Mucosa of stomach (tissue), 1 donor: Measurements from ENCODE around the gene PIGC.
"Not testable (repeated sequence)": the region's sequence is repeated elsewhere in the genome, so short reads cannot be mapped to it uniquely, and the experiment has no call there.

Experiments
- H3K27me3 ChIP-seq: one replicate; pipeline ENCODE4 v1.7.0; 2013; ENCODE audit warnings: mild to moderate bottlenecking, low read length; ENCODE audit not compliant: control insufficient read depth, insufficient read depth
- H3K36me3 ChIP-seq: one replicate; pipeline ENCODE4 v1.7.0; 2013; ENCODE audit warnings: low read length; ENCODE audit not compliant: control insufficient read depth, insufficient read depth
- H3K4me1 ChIP-seq: one replicate; pipeline ENCODE4 v1.7.0; 2013; ENCODE audit warnings: mild to moderate bottlenecking, low read length; ENCODE audit not compliant: control insufficient read depth, insufficient read depth
- H3K4me3 ChIP-seq: one replicate; pipeline ENCODE4 v1.7.0; 2013; ENCODE audit warnings: low read length
- H3K9ac ChIP-seq: one replicate; pipeline ENCODE4 v1.7.0; 2013; ENCODE audit warnings: mild to moderate bottlenecking, low read length, moderate library complexity
- H3K9me3 ChIP-seq: one replicate; pipeline ENCODE4 v1.7.0; 2013; ENCODE audit warnings: mild to moderate bottlenecking, low read length, moderate library complexity; ENCODE audit not compliant: control insufficient read depth
- donor health status: Pancreatic carcinoma.

Gene PIGC

DNA sequence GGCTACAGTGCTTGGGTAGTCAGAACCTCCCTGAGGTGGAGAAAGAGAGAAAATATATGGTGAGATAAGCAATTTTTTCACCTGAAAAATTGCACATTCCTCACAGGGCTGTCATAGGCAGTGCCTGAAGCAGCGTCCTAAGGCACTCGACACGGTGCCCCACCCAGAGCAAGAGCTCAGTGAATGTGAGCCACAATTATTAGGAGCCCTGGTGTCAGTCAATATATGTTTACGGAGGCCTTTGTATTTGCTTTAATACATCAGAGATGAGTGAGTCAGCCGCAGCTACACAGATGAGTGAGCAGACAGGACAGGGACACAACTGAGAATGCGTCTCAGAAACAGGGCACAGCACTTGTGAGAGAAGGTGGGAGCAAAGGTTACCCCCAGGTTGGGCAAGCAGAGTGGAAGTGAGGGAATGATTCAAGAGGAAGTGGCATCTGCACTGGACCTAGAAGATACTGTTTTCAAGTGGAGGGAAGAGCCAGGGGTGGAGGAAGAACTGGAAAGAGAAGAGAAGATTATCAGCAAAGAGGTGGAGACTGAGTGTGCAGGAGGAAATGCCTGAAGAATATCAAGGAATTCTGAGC is 5.2 kb upstream of the PIGC start:
- Histone ChIP-seq H3K27me3 (no peaks in the 10 kb centered on the region), H3K4me3 (no peak overlapping the region), H3K4me1 (peaks cover 48% of the 10 kb centered on the region), H3K36me3 (no peaks in the 10 kb centered on the region), H3K9me3 (no peaks in the 10 kb centered on the region), H3K9ac (no peak overlapping the region)

DNA sequence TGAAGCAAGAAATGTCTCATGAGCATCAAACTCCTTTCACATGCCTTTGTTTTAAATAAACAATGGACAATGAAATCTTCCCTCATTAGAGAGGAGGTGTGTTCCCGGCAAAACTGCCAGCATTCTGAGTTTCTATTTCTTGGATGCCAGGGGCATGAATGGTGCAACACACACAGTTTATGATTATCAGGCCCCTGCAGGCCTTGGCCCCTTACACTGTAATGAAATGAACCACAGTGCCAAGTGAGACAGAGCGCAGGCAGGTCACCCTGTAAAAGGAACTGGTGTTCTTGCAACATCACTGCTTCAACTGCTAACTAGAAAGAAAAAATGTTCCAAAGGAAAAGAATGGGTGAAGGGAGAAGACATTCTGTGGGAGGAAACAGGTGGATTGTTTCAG is 3.8 kb upstream of the PIGC start:
- Histone ChIP-seq H3K27me3 (no peaks in the 10 kb centered on the region), H3K4me1 (peaks cover 49% of the 10 kb centered on the region), H3K9ac (no peak overlapping the region), H3K36me3 (no peaks in the 10 kb centered on the region), H3K4me3 (no peak overlapping the region), H3K9me3 (no peaks in the 10 kb centered on the region)

- Histone ChIP-seq H3K4me3 (no peak overlapping the region), H3K36me3 (no peaks in the 10 kb centered on the region), H3K9me3 (no peaks in the 10 kb centered on the region), H3K9ac (no peak overlapping the region), H3K4me1 (peaks cover 43% of the 10 kb centered on the region), H3K27me3 (no peaks in the 10 kb centered on the region)
Observed at GRCh38 chr1:172446547-172446946, 2.7 kb upstream of the PIGC start.

DNA sequence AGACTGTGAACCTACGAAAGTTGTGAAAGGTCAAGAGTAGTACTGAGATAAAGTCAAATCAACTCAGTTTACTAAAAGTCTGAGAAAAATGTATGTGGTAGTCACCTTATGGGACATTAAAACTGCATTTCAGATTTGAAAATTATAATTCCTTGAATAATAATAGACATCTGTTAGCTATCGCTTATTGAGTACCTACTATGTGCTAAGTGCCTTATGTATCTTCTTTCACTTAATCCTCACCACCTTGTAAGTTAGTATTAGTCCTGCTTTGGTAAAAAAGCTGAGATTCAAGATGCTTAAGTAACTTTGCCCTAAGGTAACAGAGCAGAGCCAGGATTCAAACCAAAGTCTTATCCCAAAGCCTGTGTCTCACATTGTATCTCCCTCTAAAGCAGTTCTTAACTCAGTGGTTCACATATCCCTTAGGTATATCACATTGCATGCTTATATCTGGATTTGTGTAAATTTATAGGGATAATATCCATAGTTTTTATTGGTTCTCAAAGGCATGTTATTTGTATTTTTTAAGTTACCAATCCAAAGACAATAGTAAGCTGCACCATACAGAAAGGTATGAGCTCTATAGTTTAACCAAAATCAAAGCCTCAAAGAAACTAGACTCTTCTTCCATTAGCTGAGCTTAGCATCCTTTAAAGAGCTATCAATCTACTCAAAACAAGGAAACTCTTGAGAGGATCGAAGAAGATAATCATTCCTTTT is 865 bp downstream of the PIGC start:
- peak overlapping the region; percentile 95 for H3K9ac ChIP-seq
- peak overlapping the region; percentile 76 for H3K4me3 ChIP-seq
- H3K9me3 ChIP-seq, result no peaks in the 10 kb centered on the region
- peaks cover 18% of the 10 kb centered on the region for H3K4me1 ChIP-seq
- H3K36me3 ChIP-seq, result no peaks in the 10 kb centered on the region
- H3K27me3 ChIP-seq, result no peaks in the 10 kb centered on the region

DNA sequence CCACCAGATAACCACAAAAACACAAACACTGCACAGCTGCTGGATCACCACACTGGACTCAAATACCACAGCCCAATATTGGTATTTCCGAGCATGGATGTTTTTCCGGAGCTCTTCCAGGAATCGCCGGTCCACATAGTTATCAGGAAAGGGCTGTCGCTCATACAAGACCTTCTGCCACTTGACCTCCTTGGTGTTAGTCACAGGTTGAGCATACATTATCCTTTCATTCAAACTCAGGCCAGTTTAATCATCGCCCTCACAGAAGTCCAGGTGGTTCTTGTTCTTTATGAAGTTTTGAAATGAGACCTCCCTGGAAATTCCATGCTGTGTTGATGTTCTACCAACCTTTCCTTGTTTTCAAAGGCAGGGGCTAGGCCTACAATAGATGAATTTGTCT is 1.5 kb downstream of the PIGC start:
- no peak overlapping the region for H3K4me3 ChIP-seq
- H3K9me3 ChIP-seq, result no peaks in the 10 kb centered on the region
- peaks cover 14% of the 10 kb centered on the region for H3K4me1 ChIP-seq
- no peaks in the 10 kb centered on the region for H3K27me3 ChIP-seq
- no peaks in the 10 kb centered on the region for H3K36me3 ChIP-seq
- no peak overlapping the region for H3K9ac ChIP-seq

DNA sequence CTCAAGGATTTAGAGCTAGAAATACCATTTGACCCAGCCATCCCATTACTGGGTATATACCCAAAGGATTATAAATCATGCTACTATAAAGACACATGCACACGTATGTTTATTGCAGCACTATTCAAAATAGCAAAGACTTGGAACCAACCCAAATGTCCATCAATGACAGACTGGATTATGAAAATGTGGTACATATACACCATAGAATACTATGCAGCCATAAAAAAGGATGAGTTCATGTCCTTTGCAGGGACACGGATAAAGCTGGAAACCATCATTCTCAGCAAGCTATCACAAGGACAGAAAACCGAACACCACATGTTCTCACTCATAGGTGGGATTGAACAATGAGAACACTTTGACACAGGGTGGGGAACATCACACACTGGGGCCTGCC is 6.7 kb downstream of the PIGC start:
- H3K9ac ChIP-seq, H3K9me3 ChIP-seq, H3K36me3 ChIP-seq, H3K4me3 ChIP-seq, H3K4me1 ChIP-seq, H3K27me3 ChIP-seq: not testable (repeated sequence)

DNA sequence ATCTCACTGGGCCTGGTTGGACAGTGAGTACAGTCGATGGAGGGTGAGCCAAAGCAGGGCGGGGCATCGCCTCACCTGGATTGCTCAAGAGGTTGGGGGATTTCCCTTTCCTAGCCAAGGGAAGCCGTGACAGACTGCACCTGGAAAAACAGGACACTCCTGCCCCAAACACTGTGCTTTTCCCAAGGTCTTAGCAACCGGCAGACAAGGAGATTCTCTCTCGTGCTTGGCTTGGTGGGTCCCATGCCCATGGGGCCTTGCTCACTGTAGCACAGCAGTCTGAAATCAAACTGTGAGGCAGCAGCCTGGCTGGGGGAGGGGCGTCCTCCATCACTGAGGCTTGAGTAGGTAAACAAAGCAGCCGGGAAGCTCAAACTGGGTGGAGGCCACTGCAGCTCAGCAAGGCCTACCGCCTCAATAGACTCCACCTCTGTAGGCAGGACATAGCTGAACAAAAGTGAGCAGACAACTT is 12.1 kb downstream of the PIGC start:
- H3K4me1 ChIP-seq, result peaks cover 13% of the 10 kb centered on the region
- H3K27me3 ChIP-seq, result no peaks in the 10 kb centered on the region
- no peak overlapping the region for H3K9ac ChIP-seq
- H3K9me3 ChIP-seq, result no peaks in the 10 kb centered on the region
- no peaks in the 10 kb centered on the region for H3K36me3 ChIP-seq
- no peak overlapping the region for H3K4me3 ChIP-seq

- Histone ChIP-seq H3K27me3 (no peaks in the 10 kb centered on the region), H3K9me3 (no peaks in the 10 kb centered on the region), H3K4me1 (peaks cover 13% of the 10 kb centered on the region), H3K9ac (no peak overlapping the region), H3K4me3 (no peak overlapping the region), H3K36me3 (no peaks in the 10 kb centered on the region)
Observed at GRCh38 chr1:172431204-172431603, 12.7 kb downstream of the PIGC start.

DNA sequence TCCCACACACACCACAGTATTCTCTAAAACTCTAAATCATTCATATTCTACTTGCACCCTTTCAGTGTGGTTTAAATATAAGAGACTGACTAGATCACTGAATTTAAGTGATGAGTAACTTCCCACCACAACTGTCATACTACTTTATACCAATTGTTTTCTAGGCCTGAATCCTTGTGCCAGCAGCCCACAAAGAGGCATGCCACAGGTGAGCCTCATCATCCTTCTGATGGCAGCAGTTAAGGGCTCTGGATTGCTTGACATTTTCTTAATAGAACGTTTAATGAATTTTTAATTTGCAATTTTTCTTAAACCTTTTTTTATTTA is 13.8 kb downstream of the PIGC start:
- H3K4me3 ChIP-seq, result no peak overlapping the region
- no peak overlapping the region for H3K9ac ChIP-seq
- H3K4me1 ChIP-seq, result peaks cover 13% of the 10 kb centered on the region

DNA sequence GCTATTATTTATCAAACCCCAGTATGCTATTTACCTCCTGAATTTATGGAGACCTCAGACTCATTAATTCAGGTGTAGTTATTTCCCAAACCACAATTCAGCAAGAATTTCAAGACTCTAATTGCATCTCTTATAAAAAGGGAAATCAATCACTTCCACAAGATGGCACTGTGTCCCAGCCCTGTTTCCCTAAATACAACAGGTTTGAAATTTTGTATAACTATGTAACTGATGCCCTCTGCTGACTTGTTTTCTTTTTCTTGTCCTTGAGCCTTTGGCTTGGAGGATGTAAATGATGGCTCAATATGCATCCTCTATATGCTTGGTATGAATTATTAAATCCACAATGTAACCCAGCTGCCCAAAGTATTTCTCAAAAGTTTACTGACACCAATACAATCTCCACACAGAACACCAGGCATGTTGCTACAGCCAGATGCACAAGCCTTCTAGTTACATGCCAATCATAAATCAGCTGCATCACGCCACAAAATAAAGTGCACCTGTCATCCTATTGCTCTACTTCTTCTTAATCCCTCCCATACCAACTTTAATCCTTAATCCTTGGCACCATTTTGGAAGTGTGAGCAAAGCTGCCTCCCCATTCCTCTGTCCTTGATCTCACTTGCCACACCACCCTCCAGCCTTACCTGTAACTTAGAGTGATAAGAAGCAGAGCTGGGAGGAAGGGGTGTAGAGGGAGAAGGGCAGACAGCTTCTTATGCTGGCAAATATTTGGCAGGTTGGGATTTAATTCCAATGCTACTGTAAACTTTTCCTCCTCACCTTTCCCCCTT is 14.3 kb downstream of the PIGC start:
- no peaks in the 10 kb centered on the region for H3K36me3 ChIP-seq
- no peak overlapping the region for H3K9ac ChIP-seq
- H3K4me3 ChIP-seq, result no peak overlapping the region
- H3K4me1 ChIP-seq, result peaks cover 13% of the 10 kb centered on the region
- no peaks in the 10 kb centered on the region for H3K27me3 ChIP-seq
- H3K9me3 ChIP-seq, result no peaks in the 10 kb centered on the region

More for the DNA sequence above, 13.8 kb downstream of the PIGC start:
- H3K36me3 ChIP-seq, result no peaks in the 10 kb centered on the region
- no peaks in the 10 kb centered on the region for H3K9me3 ChIP-seq
- no peaks in the 10 kb centered on the region for H3K27me3 ChIP-seq

DNA sequence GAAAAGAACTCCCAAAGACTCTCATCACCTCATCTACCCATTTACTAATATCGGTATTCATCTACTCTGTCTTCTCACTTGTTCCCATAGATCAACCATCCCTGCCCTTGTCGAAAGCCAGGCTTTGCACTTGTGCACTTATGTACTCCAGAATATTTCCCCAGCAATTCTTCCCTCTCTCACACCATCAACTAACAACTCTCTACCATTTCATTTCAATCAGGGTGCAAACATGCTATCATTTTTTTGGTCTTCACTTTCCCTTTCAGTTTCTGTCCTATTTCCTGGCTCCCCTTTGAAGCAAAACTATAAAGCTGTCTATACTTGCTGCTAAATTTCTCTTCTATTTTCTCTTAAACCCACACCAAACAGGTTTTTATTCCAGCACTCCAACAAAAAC is 16.7 kb downstream of the PIGC start:
- peaks cover 10% of the 10 kb centered on the region for H3K4me1 ChIP-seq
- H3K4me3 ChIP-seq, result no peak overlapping the region
- no peaks in the 10 kb centered on the region for H3K27me3 ChIP-seq
- no peaks in the 10 kb centered on the region for H3K9me3 ChIP-seq
- H3K36me3 ChIP-seq, result no peaks in the 10 kb centered on the region
- no peak overlapping the region for H3K9ac ChIP-seq

DNA sequence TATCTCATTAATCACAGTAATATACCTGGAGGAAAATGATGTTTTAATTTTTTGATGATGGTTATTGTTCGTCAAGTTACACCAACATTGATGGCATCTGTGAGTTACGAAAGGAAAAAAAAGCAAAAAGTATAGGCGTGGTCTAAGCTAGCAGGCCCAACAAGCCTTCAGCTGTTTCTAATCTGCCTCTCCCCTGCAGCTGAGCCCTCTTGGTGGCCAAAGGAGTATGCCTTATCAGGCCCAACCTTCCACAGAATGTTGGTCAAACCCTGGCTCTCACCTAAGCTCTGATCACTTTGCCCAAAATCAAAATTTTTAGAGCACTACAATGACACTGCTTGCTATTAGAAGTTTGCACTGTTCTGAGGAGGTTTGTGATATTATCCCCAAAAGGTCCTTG is 18.5 kb downstream of the PIGC start:
- Histone ChIP-seq H3K4me3 (no peak overlapping the region), H3K27me3 (no peaks in the 10 kb centered on the region), H3K9ac (no peak overlapping the region)

More for the DNA sequence above, 18.5 kb downstream of the PIGC start:
- no peaks in the 10 kb centered on the region for H3K36me3 ChIP-seq
- H3K9me3 ChIP-seq, result no peaks in the 10 kb centered on the region
- no peaks in the 10 kb centered on the region for H3K4me1 ChIP-seq
